HepG2 (cell line): Measurements from ENCODE around the gene C5AR2.

Source experiments
- ARID2 ChIP-seq: sonication (generic); formaldehyde crosslinking; IDR thresholded peaks from 2 replicates; pipeline ENCODE4 v1.8.1; 2022; ENCODE audit warnings: mild to moderate bottlenecking, missing genetic modification reagents, borderline replicate concordance
- HNRNPLL ChIP-seq: fragments of 200-400 bp; formaldehyde crosslinking; IDR thresholded peaks from 2 replicates; pipeline ENCODE4 v1.6.1; 2017; ENCODE audit warnings: mild to moderate bottlenecking, low read depth, low read length; ENCODE audit not compliant: poor library complexity, severe bottlenecking
- KDM1A ChIP-seq: IDR thresholded peaks from 2 replicates; pipeline ENCODE4 v1.6.1; 2016; ENCODE audit warnings: missing compliant biosample characterization
- SETDB1 ChIP-seq: sonication (generic); formaldehyde crosslinking; IDR thresholded peaks from 2 replicates; pipeline ENCODE4 v1.5.1; 2020; ENCODE audit warnings: missing genetic modification reagents, mild to moderate bottlenecking, borderline replicate concordance
- ZNF503 ChIP-seq: sonication (generic); formaldehyde crosslinking; IDR thresholded peaks from 2 replicates; pipeline ENCODE4 v1.4.0; 2020; ENCODE audit warnings: missing genetic modification reagents
- TF ChIP-seq, protein P1 (sequence below): sonication (generic); formaldehyde crosslinking; IDR thresholded peaks from 2 replicates; pipeline ENCODE4 v1.4.0; 2020; ENCODE audit warnings: missing genetic modification reagents
- TF ChIP-seq, protein P2 (sequence below): sonication (generic); formaldehyde crosslinking; IDR thresholded peaks from 2 replicates; pipeline ENCODE4 v1.5.0; 2020; ENCODE audit warnings: mild to moderate bottlenecking, missing genetic modification reagents, moderate library complexity

DNA sequence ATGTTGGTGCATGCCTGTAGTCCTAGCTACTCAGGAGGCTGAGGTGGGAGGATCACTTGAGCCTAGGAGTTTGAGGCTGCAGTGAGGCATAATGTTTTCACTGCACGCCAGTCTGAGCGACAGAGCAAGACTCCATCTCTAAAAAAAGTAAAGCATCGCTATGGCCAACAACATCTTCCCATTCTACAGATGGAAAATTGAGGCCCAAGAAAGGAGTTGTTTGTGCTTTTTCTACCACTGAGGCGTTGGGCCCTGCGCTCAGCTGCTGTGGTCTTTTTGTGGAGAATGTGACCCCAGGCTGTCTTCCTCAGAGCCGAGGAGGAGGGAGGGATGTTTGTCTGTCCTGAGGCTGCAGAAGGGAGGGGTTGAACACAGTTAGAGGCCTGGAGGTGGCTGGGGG lies 485 bp upstream of the C5AR2 start:
- TF ChIP-seq, protein P1, sequence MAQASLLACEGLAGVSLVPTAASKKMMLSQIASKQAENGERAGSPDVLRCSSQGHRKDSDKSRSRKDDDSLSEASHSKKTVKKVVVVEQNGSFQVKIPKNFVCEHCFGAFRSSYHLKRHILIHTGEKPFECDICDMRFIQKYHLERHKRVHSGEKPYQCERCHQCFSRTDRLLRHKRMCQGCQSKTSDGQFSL (CRISPR knock-in tag): no peak
- TF ChIP-seq, protein P2, sequence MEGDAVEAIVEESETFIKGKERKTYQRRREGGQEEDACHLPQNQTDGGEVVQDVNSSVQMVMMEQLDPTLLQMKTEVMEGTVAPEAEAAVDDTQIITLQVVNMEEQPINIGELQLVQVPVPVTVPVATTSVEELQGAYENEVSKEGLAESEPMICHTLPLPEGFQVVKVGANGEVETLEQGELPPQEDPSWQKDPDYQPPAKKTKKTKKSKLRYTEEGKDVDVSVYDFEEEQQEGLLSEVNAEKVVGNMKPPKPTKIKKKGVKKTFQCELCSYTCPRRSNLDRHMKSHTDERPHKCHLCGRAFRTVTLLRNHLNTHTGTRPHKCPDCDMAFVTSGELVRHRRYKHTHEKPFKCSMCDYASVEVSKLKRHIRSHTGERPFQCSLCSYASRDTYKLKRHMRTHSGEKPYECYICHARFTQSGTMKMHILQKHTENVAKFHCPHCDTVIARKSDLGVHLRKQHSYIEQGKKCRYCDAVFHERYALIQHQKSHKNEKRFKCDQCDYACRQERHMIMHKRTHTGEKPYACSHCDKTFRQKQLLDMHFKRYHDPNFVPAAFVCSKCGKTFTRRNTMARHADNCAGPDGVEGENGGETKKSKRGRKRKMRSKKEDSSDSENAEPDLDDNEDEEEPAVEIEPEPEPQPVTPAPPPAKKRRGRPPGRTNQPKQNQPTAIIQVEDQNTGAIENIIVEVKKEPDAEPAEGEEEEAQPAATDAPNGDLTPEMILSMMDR (CRISPR knock-in tag): no peak
- TF ChIP-seq KDM1A (CRISPR knock-in tag) (no peak), SETDB1 (CRISPR knock-in tag) (no peak), ARID2 (CRISPR knock-in tag) (no peak), HNRNPLL (no peak), ZNF503 (CRISPR knock-in tag) (no peak)
